ENCODE measurements around the gene AUNIP.

Gene AUNIP

GRCh38 chr1:25799352-25799934 is 59.8 kb downstream of the AUNIP start:
- peak overlapping the region in 1 of 2 experiments; percentile 70 for H2BK12ac ChIP-seq (ENCODE audit: low read length in 2 of 2)
- H3K4me3 ChIP-seq (ENCODE audit: insufficient read depth in 1 of 2, low read depth in 1 of 2, low read length in 2 of 2), result peak overlapping the region; percentile 58 to 80
- H3K9me3 ChIP-seq (ENCODE audit: control insufficient read depth, low read length), result no peaks in the 10 kb centered on the region
- peak overlapping the region; percentile 73 to 86 for H3K18ac ChIP-seq (ENCODE audit: low read depth in 1 of 2, low read length in 2 of 2)
- DNase-seq, result no peak
- WGBS, result 45% methylated on average over 11 of the region's 12 CpGs
- H3K14ac ChIP-seq (ENCODE audit: low read length in 2 of 2), result peak overlapping the region in 1 of 2 experiments; percentile 61
- H2BK120ac ChIP-seq (ENCODE audit: low read depth, low read length), result no peak overlapping the region
- H4K91ac ChIP-seq (ENCODE audit: low read length), result peak overlapping the region; percentile 64
- H2AK5ac ChIP-seq (ENCODE audit: low read length, severe bottlenecking), result peak overlapping the region; percentile 46
- H2AFZ ChIP-seq (ENCODE audit: low read depth, low read length), result peak overlapping the region; percentile 87
- peak overlapping the region; percentile 47 for H2BK5ac ChIP-seq (ENCODE audit: low read depth, low read length, poor library complexity, severe bottlenecking)
- peaks cover 10% of the 10 kb centered on the region for H3K79me1 ChIP-seq (replicated peaks; ENCODE audit: low read length, poor library complexity, severe bottlenecking)
- peak overlapping the region in 1 of 2 experiments; percentile 37 for H3K23ac ChIP-seq (ENCODE audit: low read length in 2 of 2)
- H3K4ac ChIP-seq (ENCODE audit: low read depth in 1 of 2, low read length in 2 of 2), result peak overlapping the region in 1 of 2 experiments; percentile 94
- peak overlapping the region; percentile 84 for H3K9ac ChIP-seq (ENCODE audit: low read length)
- no peaks in the 10 kb centered on the region for H3K27me3 ChIP-seq (ENCODE audit: control insufficient read depth in 1 of 2, insufficient read depth in 1 of 2, low read length in 2 of 2)
- H3K36me3 ChIP-seq (ENCODE audit: control insufficient read depth in 1 of 2, insufficient read depth in 2 of 2, low read depth in 1 of 2, low read length in 2 of 2), result peaks cover 0 to 8% of the 10 kb centered on the region in 2 experiments
- peaks cover 20% of the 10 kb centered on the region for H3K4me1 ChIP-seq (ENCODE audit: control insufficient read depth, insufficient read depth, low read depth, low read length)
- peak overlapping the region; percentile 87 for H4K8ac ChIP-seq (ENCODE audit: low read length)
- no peak overlapping the region for H3K27ac ChIP-seq (ENCODE audit: low read length, poor library complexity, severe bottlenecking)
- peak overlapping the region; percentile 54 for H2BK15ac ChIP-seq (ENCODE audit: low read depth, poor library complexity, severe bottlenecking)
- peak overlapping the region; percentile 54 for H3K4me2 ChIP-seq (ENCODE audit: low read length, poor library complexity, severe bottlenecking)

GRCh38 chr1:25798666-25799351 is 60.4 kb downstream of the AUNIP start:
- H3K4me3 ChIP-seq (ENCODE audit: insufficient read depth in 1 of 2, low read depth in 1 of 2, low read length in 2 of 2), result no peak overlapping the region
- H3K9me3 ChIP-seq (ENCODE audit: control insufficient read depth, low read length), result no peaks in the 10 kb centered on the region
- H2BK120ac ChIP-seq (ENCODE audit: low read depth, low read length), result peak overlapping the region; percentile 27
- no peak overlapping the region for H4K8ac ChIP-seq (ENCODE audit: low read length)
- H3K18ac ChIP-seq (ENCODE audit: low read depth in 1 of 2, low read length in 2 of 2), result peak overlapping the region; percentile 19 to 80
- peak overlapping the region; percentile 46 for H2AK5ac ChIP-seq (ENCODE audit: low read length, severe bottlenecking)
- no peaks in the 10 kb centered on the region for H3K27me3 ChIP-seq (ENCODE audit: control insufficient read depth in 1 of 2, insufficient read depth in 1 of 2, low read length in 2 of 2)
- no peak for DNase-seq
- peaks cover 17% of the 10 kb centered on the region for H3K4me1 ChIP-seq (ENCODE audit: control insufficient read depth, insufficient read depth, low read depth, low read length)
- 82% methylated on average over 8 of the region's 8 CpGs for whole genome bisulfite sequencing
- no peak overlapping the region for H3K4me2 ChIP-seq (ENCODE audit: low read length, poor library complexity, severe bottlenecking)
- H2BK15ac ChIP-seq (ENCODE audit: low read depth, poor library complexity, severe bottlenecking), result peak overlapping the region; percentile 54
- no peak overlapping the region for H2AFZ ChIP-seq (ENCODE audit: low read depth, low read length)
- H3K27ac ChIP-seq (ENCODE audit: low read length, poor library complexity, severe bottlenecking), result no peak overlapping the region
- H3K36me3 ChIP-seq (ENCODE audit: control insufficient read depth in 1 of 2, insufficient read depth in 2 of 2, low read depth in 1 of 2, low read length in 2 of 2), result peaks cover 0 to 8% of the 10 kb centered on the region in 2 experiments
- no peak overlapping the region for H2BK5ac ChIP-seq (ENCODE audit: low read depth, low read length, poor library complexity, severe bottlenecking)
- H3K14ac ChIP-seq (ENCODE audit: low read length in 2 of 2), result no peak overlapping the region
- H3K23ac ChIP-seq (ENCODE audit: low read length in 2 of 2), result peak overlapping the region in 1 of 2 experiments; percentile 92
- peaks cover 10% of the 10 kb centered on the region for H3K79me1 ChIP-seq (replicated peaks; ENCODE audit: low read length, poor library complexity, severe bottlenecking)
- peak overlapping the region; percentile 85 to 94 for H2BK12ac ChIP-seq (ENCODE audit: low read length in 2 of 2)
- H3K4ac ChIP-seq (ENCODE audit: low read depth in 1 of 2, low read length in 2 of 2), result peak overlapping the region; percentile 37 to 57
- H4K91ac ChIP-seq (ENCODE audit: low read length), result peak overlapping the region; percentile 52
- H3K9ac ChIP-seq (ENCODE audit: low read length), result peak overlapping the region; percentile 84

GRCh38 chr1:25797939-25798338 is 61.3 kb downstream of the AUNIP start:
- Histone ChIP-seq H3K9me3 (ENCODE audit: control insufficient read depth, low read length) (no peaks in the 10 kb centered on the region), H3K23ac (ENCODE audit: low read length in 2 of 2) (no peak overlapping the region), H3K18ac (ENCODE audit: low read depth in 1 of 2, low read length in 2 of 2) (peak overlapping the region in 1 of 2 experiments; percentile 6), H2AK5ac (ENCODE audit: low read length, severe bottlenecking) (no peak overlapping the region), H3K9ac (ENCODE audit: low read length) (no peak overlapping the region), H3K4me2 (ENCODE audit: low read length, poor library complexity, severe bottlenecking) (no peak overlapping the region), H4K91ac (ENCODE audit: low read length) (peak overlapping the region; percentile 16), H2BK12ac (ENCODE audit: low read length in 2 of 2) (peak overlapping the region; percentile 61 to 70), H3K4ac (ENCODE audit: low read depth in 1 of 2, low read length in 2 of 2) (no peak overlapping the region), H3K27me3 (ENCODE audit: control insufficient read depth in 1 of 2, insufficient read depth in 1 of 2, low read length in 2 of 2) (no peaks in the 10 kb centered on the region), H3K36me3 (ENCODE audit: control insufficient read depth in 1 of 2, insufficient read depth in 2 of 2, low read depth in 1 of 2, low read length in 2 of 2) (peaks cover 0 to 7% of the 10 kb centered on the region in 2 experiments), H3K14ac (ENCODE audit: low read length in 2 of 2) (no peak overlapping the region), H4K8ac (ENCODE audit: low read length) (no peak overlapping the region), H2BK5ac (ENCODE audit: low read depth, low read length, poor library complexity, severe bottlenecking) (no peak overlapping the region), H2BK120ac (ENCODE audit: low read depth, low read length) (no peak overlapping the region), H3K27ac (ENCODE audit: low read length, poor library complexity, severe bottlenecking) (no peak overlapping the region), H2AFZ (ENCODE audit: low read depth, low read length) (no peak overlapping the region), H2BK15ac (ENCODE audit: low read depth, poor library complexity, severe bottlenecking) (no peak overlapping the region), H3K79me1 (replicated peaks; ENCODE audit: low read length, poor library complexity, severe bottlenecking) (peaks cover 10% of the 10 kb centered on the region), H3K4me1 (ENCODE audit: control insufficient read depth, insufficient read depth, low read depth, low read length) (peaks cover 17% of the 10 kb centered on the region), H3K4me3 (ENCODE audit: insufficient read depth in 1 of 2, low read depth in 1 of 2, low read length in 2 of 2) (no peak overlapping the region)
- peak; percentile 52 for DNase-seq
- 61% methylated on average over 8 of the region's 8 CpGs for WGBS

- peak overlapping the region; percentile 19 for H3K9ac ChIP-seq (ENCODE audit: low read length)
- H3K14ac ChIP-seq (ENCODE audit: low read length in 2 of 2), result no peak overlapping the region
- no peak overlapping the region for H3K27ac ChIP-seq (ENCODE audit: low read length, poor library complexity, severe bottlenecking)
- DNase-seq, result peak; percentile 75
- no peak overlapping the region for H2AFZ ChIP-seq (ENCODE audit: low read depth, low read length)
- H3K9me3 ChIP-seq (ENCODE audit: control insufficient read depth, low read length), result no peaks in the 10 kb centered on the region
- peaks cover 8% of the 10 kb centered on the region for H3K79me1 ChIP-seq (replicated peaks; ENCODE audit: low read length, poor library complexity, severe bottlenecking)
- H2AK5ac ChIP-seq (ENCODE audit: low read length, severe bottlenecking), result no peak overlapping the region
- no peak overlapping the region for H3K4me3 ChIP-seq (ENCODE audit: insufficient read depth in 1 of 2, low read depth in 1 of 2, low read length in 2 of 2)
- 3% methylated on average over 19 of the region's 19 CpGs for whole genome bisulfite sequencing
- no peak overlapping the region for H2BK5ac ChIP-seq (ENCODE audit: low read depth, low read length, poor library complexity, severe bottlenecking)
- H2BK12ac ChIP-seq (ENCODE audit: low read length in 2 of 2), result peak overlapping the region in 1 of 2 experiments; percentile 57
- peak overlapping the region in 1 of 2 experiments; percentile 6 for H3K4ac ChIP-seq (ENCODE audit: low read depth in 1 of 2, low read length in 2 of 2)
- H3K18ac ChIP-seq (ENCODE audit: low read depth in 1 of 2, low read length in 2 of 2), result peak overlapping the region in 1 of 2 experiments; percentile 58
- peaks cover 17% of the 10 kb centered on the region for H3K4me1 ChIP-seq (ENCODE audit: control insufficient read depth, insufficient read depth, low read depth, low read length)
- no peak overlapping the region for H3K4me2 ChIP-seq (ENCODE audit: low read length, poor library complexity, severe bottlenecking)
- H2BK120ac ChIP-seq (ENCODE audit: low read depth, low read length), result no peak overlapping the region
- H2BK15ac ChIP-seq (ENCODE audit: low read depth, poor library complexity, severe bottlenecking), result no peak overlapping the region
- no peak overlapping the region for H4K8ac ChIP-seq (ENCODE audit: low read length)
- no peaks in the 10 kb centered on the region for H3K27me3 ChIP-seq (ENCODE audit: control insufficient read depth in 1 of 2, insufficient read depth in 1 of 2, low read length in 2 of 2)
- H3K36me3 ChIP-seq (ENCODE audit: control insufficient read depth in 1 of 2, insufficient read depth in 2 of 2, low read depth in 1 of 2, low read length in 2 of 2), result peaks cover 0 to 2% of the 10 kb centered on the region in 2 experiments
- no peak overlapping the region for H4K91ac ChIP-seq (ENCODE audit: low read length)
- H3K23ac ChIP-seq (ENCODE audit: low read length in 2 of 2), result no peak overlapping the region
These were observed 62.3 kb downstream of the AUNIP start for GRCh38 chr1:25796811-25797458.

Measured in mesenchymal stem cell (in vitro differentiated cells and primary cell).